PC-3 (cell line): Measurements from ENCODE around the gene CYP4V2.

ENCODE experiments used
- CTCF ChIP-seq: fragments of 300-600 bp; sonication (generic); conservative IDR thresholded peaks from 2 replicates; pipeline ENCODE4 v1.5.1; 2017; ENCODE audit warnings: antibody characterized with exemption, low read depth, mild to moderate bottlenecking, low read length
- EZH2 ChIP-seq: fragments of 300-600 bp; sonication (generic); IDR thresholded peaks from one replicate; pipeline ENCODE4 v1.6.1; 2017; ENCODE audit warnings: antibody characterized with exemption, mild to moderate bottlenecking, low read length; ENCODE audit not compliant: unreplicated experiment
- EZH2phosphoT487 ChIP-seq: fragments of 300-600 bp; sonication (generic); IDR thresholded peaks from 2 replicates; pipeline ENCODE4 v1.6.1; 2018; ENCODE audit warnings: mild to moderate bottlenecking, antibody characterized with exemption, low read length, borderline replicate concordance

GRCh38 chr4:186249785-186250754 lies 58.7 kb downstream of the CYP4V2 start:
- TF ChIP-seq CTCF (no peak), EZH2phosphoT487 (no peak), EZH2 (no peak)
